ENCODE data around the gene ECI1.

Gene ECI1

DNA sequence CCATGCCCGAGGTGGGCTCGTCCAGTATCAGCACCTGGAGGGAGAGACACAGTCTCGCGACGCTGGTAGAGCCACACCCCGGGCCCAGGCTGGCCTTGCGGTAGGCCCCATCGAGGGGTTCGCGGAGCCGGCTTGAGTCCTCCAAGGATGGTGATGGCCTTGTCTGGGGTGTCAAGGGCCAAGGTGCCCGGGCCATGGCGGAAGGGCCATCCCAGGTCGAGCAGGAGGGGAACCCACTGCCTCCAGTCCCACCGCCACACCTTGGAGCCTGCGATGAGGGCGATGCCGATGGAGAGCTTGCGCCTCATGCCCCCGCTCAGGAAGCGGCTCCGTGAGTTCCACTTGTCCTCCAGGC, 46.1 kb upstream of the ECI1 start:
- Histone ChIP-seq H3K4me3 (ENCODE audit: low read length) (no peak overlapping the region), H3K27me3 (ENCODE audit: low read depth, low read length) (0 out of 2 replicates have a peak, but pooled peaks cover 5% of the 10 kb centered on the region), H3K4me2 (ENCODE audit: low read length) (no peak overlapping the region), H2AFZ (ENCODE audit: low read depth, low read length) (no peak overlapping the region), H3K27ac (ENCODE audit: low read length) (no peak overlapping the region), H3K4me1 (ENCODE audit: low read length) (peaks cover 16% of the 10 kb centered on the region), H3K9ac (ENCODE audit: low read length) (no peak overlapping the region), H4K20me1 (ENCODE audit: insufficient read depth, low read length) (no peaks in the 10 kb centered on the region), H3K79me2 (ENCODE audit: low read length) (no peaks in the 10 kb centered on the region), H3K36me3 (replicated peaks; ENCODE audit: low read depth, low read length) (no peaks in the 10 kb centered on the region), H3K9me3 (ENCODE audit: insufficient read depth, low read length) (no peaks in the 10 kb centered on the region)
- TF ChIP-seq, protein P1, sequence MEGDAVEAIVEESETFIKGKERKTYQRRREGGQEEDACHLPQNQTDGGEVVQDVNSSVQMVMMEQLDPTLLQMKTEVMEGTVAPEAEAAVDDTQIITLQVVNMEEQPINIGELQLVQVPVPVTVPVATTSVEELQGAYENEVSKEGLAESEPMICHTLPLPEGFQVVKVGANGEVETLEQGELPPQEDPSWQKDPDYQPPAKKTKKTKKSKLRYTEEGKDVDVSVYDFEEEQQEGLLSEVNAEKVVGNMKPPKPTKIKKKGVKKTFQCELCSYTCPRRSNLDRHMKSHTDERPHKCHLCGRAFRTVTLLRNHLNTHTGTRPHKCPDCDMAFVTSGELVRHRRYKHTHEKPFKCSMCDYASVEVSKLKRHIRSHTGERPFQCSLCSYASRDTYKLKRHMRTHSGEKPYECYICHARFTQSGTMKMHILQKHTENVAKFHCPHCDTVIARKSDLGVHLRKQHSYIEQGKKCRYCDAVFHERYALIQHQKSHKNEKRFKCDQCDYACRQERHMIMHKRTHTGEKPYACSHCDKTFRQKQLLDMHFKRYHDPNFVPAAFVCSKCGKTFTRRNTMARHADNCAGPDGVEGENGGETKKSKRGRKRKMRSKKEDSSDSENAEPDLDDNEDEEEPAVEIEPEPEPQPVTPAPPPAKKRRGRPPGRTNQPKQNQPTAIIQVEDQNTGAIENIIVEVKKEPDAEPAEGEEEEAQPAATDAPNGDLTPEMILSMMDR (IDR thresholded peaks at IDR 0.05; ENCODE audit: low read depth, low read length) = no peak
- TF ChIP-seq EZH2phosphoT487 (IDR thresholded peaks at IDR 0.05; ENCODE audit: low read depth) = no peak

DNA sequence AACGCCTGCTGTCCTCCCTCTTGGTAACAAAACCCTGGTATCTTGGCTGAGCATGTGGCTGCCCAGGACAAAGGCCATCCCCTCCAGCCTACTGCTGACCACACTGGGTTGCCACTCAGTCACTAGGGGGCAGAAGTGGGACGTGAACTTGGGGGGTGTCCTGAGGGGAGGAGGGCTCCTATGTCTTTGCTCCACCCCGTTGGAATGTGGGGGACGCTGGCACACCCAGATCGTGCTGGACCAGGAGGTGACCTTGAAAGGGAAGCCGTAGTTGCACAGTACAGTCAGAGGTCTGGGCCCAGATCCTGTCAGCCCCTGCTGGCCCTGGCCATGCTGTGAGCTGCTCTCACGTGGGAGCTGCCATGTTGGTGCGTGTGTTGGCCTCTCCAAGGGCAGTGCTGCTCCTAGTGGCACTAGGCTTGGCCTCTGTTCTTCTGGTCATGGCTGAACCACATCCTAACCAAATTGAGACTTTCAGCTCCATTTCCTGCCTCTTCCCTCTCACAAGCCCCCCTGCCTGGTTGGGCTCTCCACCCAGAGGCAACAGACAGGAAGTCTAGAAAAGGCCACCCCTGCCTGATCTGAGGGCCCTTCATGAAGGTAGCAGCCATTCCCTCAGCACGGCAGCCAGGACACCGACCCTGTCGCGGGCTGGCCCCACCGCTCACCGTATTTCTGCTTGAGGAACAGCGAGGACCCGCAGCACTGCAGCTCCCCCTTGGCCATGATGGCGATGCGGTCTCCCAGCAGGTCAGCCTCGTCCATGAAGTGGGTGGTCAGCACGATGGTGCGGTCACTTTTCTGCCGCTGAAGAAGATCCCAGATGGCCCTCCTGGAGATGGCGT, 45.5 kb upstream of the ECI1 start:
- TF ChIP-seq, protein P1 (IDR thresholded peaks at IDR 0.05; ENCODE audit: low read depth, low read length) = peak; percentile 82
- TF ChIP-seq EZH2phosphoT487 (IDR thresholded peaks at IDR 0.05; ENCODE audit: low read depth) = no peak
- H2AFZ ChIP-seq (ENCODE audit: low read depth, low read length) = 0 out of 2 replicates have a peak overlapping the region, but pooled peaks have one; percentile 54
- no peak overlapping the region for H3K4me3 ChIP-seq (ENCODE audit: low read length)
- 0 out of 2 replicates have a peak, but pooled peaks cover 5% of the 10 kb centered on the region for H3K27me3 ChIP-seq (ENCODE audit: low read depth, low read length)
- H3K4me1 ChIP-seq (ENCODE audit: low read length) = peaks cover 16% of the 10 kb centered on the region
- no peaks in the 10 kb centered on the region for H4K20me1 ChIP-seq (ENCODE audit: insufficient read depth, low read length)
- no peaks in the 10 kb centered on the region for H3K79me2 ChIP-seq (ENCODE audit: low read length)
- H3K36me3 ChIP-seq (replicated peaks; ENCODE audit: low read depth, low read length) = no peaks in the 10 kb centered on the region
- no peak overlapping the region for H3K9ac ChIP-seq (ENCODE audit: low read length)
- no peaks in the 10 kb centered on the region for H3K9me3 ChIP-seq (ENCODE audit: insufficient read depth, low read length)
- H3K27ac ChIP-seq (ENCODE audit: low read length) = no peak overlapping the region
- 0 out of 2 replicates have a peak overlapping the region, but pooled peaks have one; percentile 14 for H3K4me2 ChIP-seq (ENCODE audit: low read length)

DNA sequence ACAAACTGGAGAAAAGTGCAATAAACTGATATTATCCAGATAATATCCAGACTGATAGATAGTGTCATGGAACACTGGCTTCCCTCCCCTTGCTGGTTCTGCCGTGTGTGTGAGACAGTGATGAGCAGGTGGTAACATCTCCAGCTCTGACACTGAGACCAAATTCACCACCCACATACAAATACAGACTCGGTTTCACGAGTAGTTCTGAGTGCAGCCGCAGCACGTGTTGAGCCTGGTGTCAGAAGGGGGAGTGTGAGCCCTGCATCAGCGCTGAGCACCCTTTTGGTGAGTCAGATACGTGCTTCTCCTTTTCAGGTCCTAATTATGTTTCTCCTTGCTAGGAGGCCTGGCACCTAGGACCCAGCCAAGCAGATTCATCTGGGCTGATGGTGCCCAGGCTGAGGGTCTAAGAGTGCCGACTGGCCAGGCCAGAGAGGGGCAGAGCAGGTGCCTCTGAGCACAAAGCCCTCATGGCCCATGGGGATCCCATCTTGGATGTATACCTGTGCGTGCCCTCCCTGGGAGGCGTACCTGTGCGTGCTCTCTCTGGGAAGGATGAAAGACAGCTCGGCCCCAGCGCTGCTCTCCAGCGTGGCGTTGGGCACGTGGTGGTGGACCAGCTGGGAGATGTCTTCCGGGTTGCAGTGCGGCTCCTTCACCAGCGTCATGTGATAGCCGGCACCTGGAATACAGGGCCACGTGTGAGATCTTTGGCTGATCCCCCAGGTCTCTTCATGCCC, 43.8 kb upstream of the ECI1 start:
- Histone ChIP-seq H4K20me1 (ENCODE audit: insufficient read depth, low read length) (no peaks in the 10 kb centered on the region), H3K4me2 (ENCODE audit: low read length) (peak overlapping the region; percentile 47), H3K4me3 (ENCODE audit: low read length) (no peak overlapping the region), H3K4me1 (ENCODE audit: low read length) (peaks cover 16% of the 10 kb centered on the region), H3K9ac (ENCODE audit: low read length) (no peak overlapping the region), H2AFZ (ENCODE audit: low read depth, low read length) (no peak overlapping the region), H3K27me3 (ENCODE audit: low read depth, low read length) (0 out of 2 replicates have a peak, but pooled peaks cover 4% of the 10 kb centered on the region), H3K36me3 (replicated peaks; ENCODE audit: low read depth, low read length) (no peaks in the 10 kb centered on the region), H3K27ac (ENCODE audit: low read length) (no peak overlapping the region; the same call in 1 of the 2 replicates), H3K79me2 (ENCODE audit: low read length) (no peaks in the 10 kb centered on the region), H3K9me3 (ENCODE audit: insufficient read depth, low read length) (no peaks in the 10 kb centered on the region)
- TF ChIP-seq EZH2phosphoT487 (IDR thresholded peaks at IDR 0.05; ENCODE audit: low read depth) = no peak
- TF ChIP-seq, protein P1 (IDR thresholded peaks at IDR 0.05; ENCODE audit: low read depth, low read length) = peak; percentile 40

DNA sequence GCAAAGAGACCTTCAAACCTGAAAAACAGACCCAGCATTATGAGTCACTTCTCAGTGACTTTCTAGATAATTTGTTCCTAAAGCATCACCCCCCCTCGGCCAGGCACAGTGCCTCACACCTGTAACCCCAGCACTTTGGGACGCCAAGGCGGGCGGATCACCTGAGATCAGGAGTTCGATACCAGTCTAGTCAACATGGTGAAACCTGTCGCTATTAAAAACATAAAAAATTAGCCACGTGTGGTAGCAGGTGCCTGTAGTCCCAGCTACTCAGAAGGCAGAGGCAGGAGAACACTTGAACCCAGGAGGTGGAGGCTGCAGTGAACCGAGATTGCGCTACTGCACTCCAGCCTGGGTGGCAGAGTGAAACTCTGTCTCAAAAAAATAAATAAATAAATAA, 40.8 kb upstream of the ECI1 start:
- Histone ChIP-seq H3K27ac (ENCODE audit: low read length) (no peak overlapping the region), H2AFZ (ENCODE audit: low read depth, low read length) (no peak overlapping the region), H3K27me3 (ENCODE audit: low read depth, low read length) (no peaks in the 10 kb centered on the region), H3K4me3 (ENCODE audit: low read length) (no peak overlapping the region), H3K9me3 (ENCODE audit: insufficient read depth, low read length) (no peaks in the 10 kb centered on the region), H3K4me2 (ENCODE audit: low read length) (no peak overlapping the region), H3K4me1 (ENCODE audit: low read length) (peaks cover 16% of the 10 kb centered on the region), H3K9ac (ENCODE audit: low read length) (no peak overlapping the region), H3K36me3 (replicated peaks; ENCODE audit: low read depth, low read length) (no peaks in the 10 kb centered on the region), H4K20me1 (ENCODE audit: insufficient read depth, low read length) (no peaks in the 10 kb centered on the region), H3K79me2 (ENCODE audit: low read length) (no peaks in the 10 kb centered on the region)
- TF ChIP-seq, protein P1 (IDR thresholded peaks at IDR 0.05; ENCODE audit: low read depth, low read length) = no peak
- TF ChIP-seq EZH2phosphoT487 (IDR thresholded peaks at IDR 0.05; ENCODE audit: low read depth) = no peak

Measured in OCI-LY3 (cell line).